ENCODE data around the gene ELN. TPM values are rescaled to one million over a fixed set of nuclear protein-coding genes. Genes with fewer than 3 reads are reported as not detected.

ELN gene
- total and polyA plus RNA-seq, 5 experiments from 2014 or later: not detected

GRCh38 chr7:74103219-74103772 is 75.3 kb downstream of the ELN start:
- Mint-ChIP-seq H3K27me3 (no peaks in the 10 kb centered on the region), H3K4me3 (no peak overlapping the region), H3K9me3 (no peaks in the 10 kb centered on the region), H3K4me1 (peaks cover 0 to 9% (median 1%) of the 10 kb centered on the region in 4 donors), H3K27ac (no peak overlapping the region), H3K36me3 (peaks cover 0 to 63% (median 16%) of the 10 kb centered on the region in 3 donors)
- DNase-seq: no peak
- POLR2A ChIA-PET: no interaction called here
- ATAC-seq: no peak

GRCh38 chr7:74104702-74105101 is 76.7 kb downstream of the ELN start:
- Mint-ChIP-seq H3K4me1 (peaks cover 0 to 8% (median 1%) of the 10 kb centered on the region in 4 donors), H3K27me3 (no peaks in the 10 kb centered on the region), H3K36me3 (peaks cover 0 to 61% (median 11%) of the 10 kb centered on the region in 3 donors), H3K27ac (no peak overlapping the region), H3K9me3 (no peaks in the 10 kb centered on the region), H3K4me3 (no peak overlapping the region)
- DNase-seq (no peak), ATAC-seq (no peak)
- POLR2A ChIA-PET: interaction anchor here (0.6 kb wide), 1 partner anchor 94 kb away, joined by 4 read pairs; no protein-coding TSS in a partner anchor

- Mint-ChIP-seq H3K9me3 (no peaks in the 10 kb centered on the region), H3K27me3 (no peaks in the 10 kb centered on the region), H3K27ac (no peak overlapping the region), H3K4me1 (peaks cover 0 to 5% (median under 1%) of the 10 kb centered on the region in 4 donors), H3K36me3 (peaks cover 0 to 63% (median 9%) of the 10 kb centered on the region in 3 donors), H3K4me3 (no peak overlapping the region)
- POLR2A ChIA-PET: interaction anchor here (0.6 kb wide), 1 partner anchor 73 kb away, joined by 4 read pairs; no protein-coding TSS in a partner anchor
- ATAC-seq: no peak
- no peak for DNase-seq
Measured at GRCh38 chr7:74105992-74106391, 78.0 kb downstream of the ELN start.

- Mint-ChIP-seq H3K4me1 (no peaks in the 10 kb centered on the region), H3K9me3 (no peaks in the 10 kb centered on the region), H3K36me3 (peaks cover 0 to 63% (median 13%) of the 10 kb centered on the region in 3 donors), H3K4me3 (no peak overlapping the region), H3K27ac (peak overlapping the region in 1 of 10 donors; percentile 55), H3K27me3 (no peaks in the 10 kb centered on the region)
- POLR2A ChIA-PET: no interaction called here
- ATAC-seq (no peak), DNase-seq (no peak)
Measured at GRCh38 chr7:74106846-74107245, 78.9 kb downstream of the ELN start.

GRCh38 chr7:74115326-74115725 is 87.4 kb downstream of the ELN start:
- POLR2A ChIA-PET: no interaction called here
- Mint-ChIP-seq H3K4me3 (no peak overlapping the region), H3K27ac (no peak overlapping the region), H3K36me3 (peaks cover 4 to 64% (median 15%) of the 10 kb centered on the region in 3 donors), H3K4me1 (no peaks in the 10 kb centered on the region), H3K27me3 (no peaks in the 10 kb centered on the region), H3K9me3 (no peaks in the 10 kb centered on the region)
- ATAC-seq: no peak
- no peak for DNase-seq

GRCh38 chr7:74116356-74116755 is 88.4 kb downstream of the ELN start:
- peaks cover 4 to 61% (median 15%) of the 10 kb centered on the region in 3 donors for H3K36me3 Mint-ChIP-seq
- H3K9me3 Mint-ChIP-seq: no peaks in the 10 kb centered on the region
- no peak overlapping the region for H3K4me3 Mint-ChIP-seq
- peak overlapping the region in 2 of 10 donors; percentile 17 to 25 for H3K27ac Mint-ChIP-seq
- POLR2A ChIA-PET: no interaction called here
- no peaks in the 10 kb centered on the region for H3K27me3 Mint-ChIP-seq
- no peak for DNase-seq
- no peak for ATAC-seq
- H3K4me1 Mint-ChIP-seq: no peaks in the 10 kb centered on the region

Other genes starting within 250 kb of the ELN start
- gene CLDN4, start 197.2 kb upstream of the ELN start, total RNA-seq: under 1 TPM in 1 of 2 experiments, not detected in 1; 0.36 TPM
- under 1 TPM in 1 of 3 donors, not detected in 2; 0.04 TPM for gene CLDN4, start 197.2 kb upstream of the ELN start, polyA plus RNA-seq
- 1 to 10 TPM; 3.0 to 4.4 TPM for gene METTL27, start 185.7 kb upstream of the ELN start, total RNA-seq
- gene METTL27, start 185.7 kb upstream of the ELN start, polyA plus RNA-seq: 1 to 10 TPM in 2 of 3 donors, under 1 TPM in 1; 0.52 to 3.2 (median 1.5) TPM
- gene TMEM270, start 167.0 kb upstream of the ELN start, total RNA-seq: not detected
- gene TMEM270, start 167.0 kb upstream of the ELN start, polyA plus RNA-seq: not detected
- gene LIMK1, start 55.6 kb downstream of the ELN start, total RNA-seq: 10 to 100 TPM; 14.1 to 14.6 TPM
- 1 to 10 TPM; 2.8 to 4.8 (median 3.4) TPM for gene LIMK1, start 55.6 kb downstream of the ELN start, polyA plus RNA-seq
- gene EIF4H, start 146.2 kb downstream of the ELN start, total RNA-seq: 100 to 1,000 TPM; 217 to 231 TPM
- 100 to 1,000 TPM; 219 to 239 (median 221) TPM for gene EIF4H, start 146.2 kb downstream of the ELN start, polyA plus RNA-seq
- 1 to 10 TPM; 5.8 to 6.4 TPM for gene LAT2, start 181.8 kb downstream of the ELN start, total RNA-seq
- 1 to 10 TPM in 1 of 3 donors, under 1 TPM in 2; 0.57 to 2.3 (median 0.97) TPM for gene LAT2, start 181.8 kb downstream of the ELN start, polyA plus RNA-seq
- gene RFC2, start 226.2 kb downstream of the ELN start, total RNA-seq: 10 to 100 TPM; 15.6 to 16.4 TPM
- 10 to 100 TPM; 20.3 to 26.1 (median 22.5) TPM for gene RFC2, start 226.2 kb downstream of the ELN start, polyA plus RNA-seq